HG03558 (cell line): ENCODE measurements around the gene CHN2.

Source experiments
- ATAC-seq: cut with Tn5 transposase; IDR thresholded peaks from one replicate; pipeline ENCODE4 v1.9.1; 2021; ENCODE audit warnings: moderate number of reproducible peaks; ENCODE audit not compliant: unreplicated experiment; ENCODE audit errors: extremely low read depth

Gene CHN2

GRCh38 chr7:29453021-29453420, 258.4 kb downstream of the CHN2 start:
- ATAC-seq, result no peak

GRCh38 chr7:29454464-29454863, 259.9 kb downstream of the CHN2 start:
- ATAC-seq, result no peak

- ATAC-seq, result no peak
Observed at GRCh38 chr7:29454899-29455451, 260.4 kb downstream of the CHN2 start.

GRCh38 chr7:29457141-29457561, 262.6 kb downstream of the CHN2 start:
- ATAC-seq, result no peak

- ATAC-seq, result no peak
Observed at GRCh38 chr7:29457565-29458011, 263.0 kb downstream of the CHN2 start.

GRCh38 chr7:29458933-29459332, 264.4 kb downstream of the CHN2 start:
- ATAC-seq, result no peak

- ATAC-seq, result no peak
Observed at GRCh38 chr7:29459589-29459988, 265.0 kb downstream of the CHN2 start.

- ATAC-seq, result no peak
Observed at GRCh38 chr7:29461996-29462395, 267.4 kb downstream of the CHN2 start.

GRCh38 chr7:29463504-29464158, 269.1 kb downstream of the CHN2 start:
- ATAC-seq, result no peak

- ATAC-seq, result no peak
Observed at GRCh38 chr7:29464753-29465152, 270.2 kb downstream of the CHN2 start.

GRCh38 chr7:29467193-29467926, 272.8 kb downstream of the CHN2 start:
- no peak for ATAC-seq

- ATAC-seq, result no peak
Observed at GRCh38 chr7:29468196-29468595, 273.6 kb downstream of the CHN2 start.

GRCh38 chr7:29469281-29469680, 274.7 kb downstream of the CHN2 start:
- ATAC-seq, result no peak

GRCh38 chr7:29469976-29470557, 275.5 kb downstream of the CHN2 start:
- ATAC-seq, result no peak

- ATAC-seq, result no peak
Observed at GRCh38 chr7:29471444-29472138, 277.0 kb downstream of the CHN2 start.

- no peak for ATAC-seq
Observed at GRCh38 chr7:29476916-29477315, 282.3 kb downstream of the CHN2 start.

GRCh38 chr7:29478226-29478625, 283.7 kb downstream of the CHN2 start:
- no peak for ATAC-seq

GRCh38 chr7:29478687-29479240, 284.2 kb downstream of the CHN2 start:
- ATAC-seq, result no peak

- no peak for ATAC-seq
Observed at GRCh38 chr7:29479301-29480200, 285.0 kb downstream of the CHN2 start.
